Measurements from ENCODE around the gene SPDYE8.
"Not testable (repeated sequence)": the region's sequence is repeated elsewhere in the genome, so short reads cannot be mapped to it uniquely, and the experiment has no call there.

SPDYE8 gene

GRCh38 chr7:73029666-73030065, at the start of gene SPDYE8:
Gene SPDYE8 (minus strand): TSS chr7:73029766. CDS start chr7:73027966, 1,800 bp downstream.
- DNase-seq, result not testable (repeated sequence)

GRCh38 chr7:73057811-73058210, 28.2 kb upstream of the SPDYE8 start, which contains the start of gene SPDYE11:
Gene SPDYE11 (minus strand): TSS chr7:73057911. CDS start chr7:73056111, 1,800 bp downstream.
- DNase-seq, result not testable (repeated sequence)

GRCh38 chr7:73006491-73006890, 23.1 kb downstream of the SPDYE8 start:
- peak; percentile 0 for DNase-seq

GRCh38 chr7:73005693-73006447, 23.7 kb downstream of the SPDYE8 start:
- peak; percentile 65 for DNase-seq

- not testable (repeated sequence) for DNase-seq
These were observed 24.2 kb downstream of the SPDYE8 start for GRCh38 chr7:73005356-73005692.

GRCh38 chr7:72997887-72998468, 31.6 kb downstream of the SPDYE8 start:
- DNase-seq, result not testable (repeated sequence)

GRCh38 chr7:72997447-72997846, 32.1 kb downstream of the SPDYE8 start:
- DNase-seq, result not testable (repeated sequence)

GRCh38 chr7:72995484-72995883, 34.1 kb downstream of the SPDYE8 start:
- not testable (repeated sequence) for DNase-seq

GRCh38 chr7:72990146-72990913, 39.2 kb downstream of the SPDYE8 start:
- DNase-seq, result not testable (repeated sequence)

- not testable (repeated sequence) for DNase-seq
These were observed 47.5 kb downstream of the SPDYE8 start for GRCh38 chr7:72982084-72982483.

GRCh38 chr7:72980382-72980781, 49.2 kb downstream of the SPDYE8 start:
- not testable (repeated sequence) for DNase-seq

- not testable (repeated sequence) for DNase-seq
These were observed 53.1 kb downstream of the SPDYE8 start for GRCh38 chr7:72976434-72976833.

- DNase-seq, result not testable (repeated sequence)
These were observed 53.8 kb downstream of the SPDYE8 start for GRCh38 chr7:72975656-72976286.

GRCh38 chr7:72974781-72975180, 54.8 kb downstream of the SPDYE8 start:
- not testable (repeated sequence) for DNase-seq

GRCh38 chr7:72971505-72971904, 58.1 kb downstream of the SPDYE8 start:
- not testable (repeated sequence) for DNase-seq
